AG04450 (cell line): ENCODE data around the gene KRTAP5-2. TPM values are rescaled to one million over a fixed set of nuclear protein-coding genes. Genes with fewer than 3 reads are reported as not detected.

Experiments used
- CTCF ChIA-PET: fragments of 300-600, 350-600 bp; formaldehyde crosslinking; extraction: SDS; loops from one replicate; lab custom pipeline; 2022; ENCODE audit warnings: antibody characterized with exemption, inconsistent platforms; lab: Charles Lee
- POLR2A ChIA-PET: fragments of 350-600 bp; formaldehyde crosslinking; extraction: SDS; loops from one replicate; lab custom pipeline; 2021; ENCODE audit warnings: antibody characterized with exemption, inconsistent platforms; lab: Yijun Ruan, JAX
- DNase-seq: peaks from one replicate; pipeline ENCODE4 v3.0.0-alpha.2; 2011; ENCODE audit warnings: low read depth, low spot score
- H3K27ac ChIP-seq: one replicate; pipeline ENCODE4 v1.5.1; 2012; ENCODE audit warnings: low read depth, low read length, control low read depth
- H3K27me3 ChIP-seq: one replicate; pipeline ENCODE4 v1.6.0; 2012; ENCODE audit warnings: low read length; ENCODE audit not compliant: control insufficient read depth, insufficient read depth
- H3K4me3 ChIP-seq: 2 replicates; pipeline ENCODE4 v1.5.1; 2011; ENCODE audit warnings: mild to moderate bottlenecking, low read depth, low read length, control low read depth
- H3K9me3 ChIP-seq: 2 replicates; pipeline ENCODE4 v1.5.1; 2012; ENCODE audit warnings: low read length; ENCODE audit not compliant: control insufficient read depth, insufficient read depth
- polyA plus RNA-seq: library from polyadenylated mRNA; depleted of rRNA; stranded (reverse); fragments of >200 nt; gene quantifications from 2 replicates; pipeline ENCODE4 v1.2.3, GENCODE V29; 2011
- TF ChIP-seq, protein P1 (sequence below): IDR thresholded peaks from 2 replicates; pipeline ENCODE4 v1.5.1; 2011; ENCODE audit warnings: low read depth, low read length, control low read depth, inconsistent platforms

Gene KRTAP5-2
- polyA plus RNA-seq, 1 experiment: not detected

DNA sequence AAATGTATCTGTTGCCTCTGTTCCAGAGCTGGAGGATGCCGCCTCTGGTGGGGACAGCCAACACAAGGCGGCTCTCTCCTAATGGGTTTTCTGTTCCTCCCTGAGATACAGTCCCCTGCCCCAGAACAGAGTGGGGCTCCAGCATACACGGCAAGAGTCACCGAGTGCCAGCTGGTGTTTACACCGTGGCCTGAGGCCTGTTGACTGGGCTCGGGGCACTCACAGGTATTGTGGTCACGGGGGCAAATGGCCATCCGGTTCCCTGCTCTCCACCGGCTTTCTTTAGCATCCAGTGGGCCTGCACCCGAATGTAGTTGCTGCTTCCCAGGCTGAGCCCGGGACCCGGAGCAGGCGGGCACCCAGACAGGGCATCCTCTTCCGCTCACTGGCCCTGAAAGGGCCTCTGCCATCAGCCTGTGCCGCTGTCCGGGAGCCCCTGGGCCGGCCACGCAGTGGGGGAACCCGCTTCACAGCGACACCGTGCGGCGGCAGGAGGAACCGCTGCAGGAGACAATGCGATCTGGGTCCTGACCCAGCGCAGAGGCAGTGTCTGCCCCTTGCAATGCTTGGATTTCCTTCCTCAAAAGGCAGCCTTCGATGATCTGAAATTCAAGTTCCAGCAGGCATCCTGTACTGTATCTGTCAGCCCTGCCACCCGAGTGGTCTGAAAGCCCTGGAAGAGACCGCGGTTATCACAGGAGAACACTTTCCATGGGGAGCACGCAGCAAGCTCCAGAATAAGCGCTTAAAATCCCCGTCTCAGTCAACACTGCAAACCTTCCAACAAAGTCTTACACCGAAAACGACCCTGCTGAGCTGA lies 30.6 kb upstream of the KRTAP5-2 start:
- Histone ChIP-seq H3K27ac (no peak overlapping the region), H3K4me3 (no peak overlapping the region), H3K9me3 (no peaks in the 10 kb centered on the region), H3K27me3 (peaks cover 57% of the 10 kb centered on the region)
- TF ChIP-seq, protein P1, sequence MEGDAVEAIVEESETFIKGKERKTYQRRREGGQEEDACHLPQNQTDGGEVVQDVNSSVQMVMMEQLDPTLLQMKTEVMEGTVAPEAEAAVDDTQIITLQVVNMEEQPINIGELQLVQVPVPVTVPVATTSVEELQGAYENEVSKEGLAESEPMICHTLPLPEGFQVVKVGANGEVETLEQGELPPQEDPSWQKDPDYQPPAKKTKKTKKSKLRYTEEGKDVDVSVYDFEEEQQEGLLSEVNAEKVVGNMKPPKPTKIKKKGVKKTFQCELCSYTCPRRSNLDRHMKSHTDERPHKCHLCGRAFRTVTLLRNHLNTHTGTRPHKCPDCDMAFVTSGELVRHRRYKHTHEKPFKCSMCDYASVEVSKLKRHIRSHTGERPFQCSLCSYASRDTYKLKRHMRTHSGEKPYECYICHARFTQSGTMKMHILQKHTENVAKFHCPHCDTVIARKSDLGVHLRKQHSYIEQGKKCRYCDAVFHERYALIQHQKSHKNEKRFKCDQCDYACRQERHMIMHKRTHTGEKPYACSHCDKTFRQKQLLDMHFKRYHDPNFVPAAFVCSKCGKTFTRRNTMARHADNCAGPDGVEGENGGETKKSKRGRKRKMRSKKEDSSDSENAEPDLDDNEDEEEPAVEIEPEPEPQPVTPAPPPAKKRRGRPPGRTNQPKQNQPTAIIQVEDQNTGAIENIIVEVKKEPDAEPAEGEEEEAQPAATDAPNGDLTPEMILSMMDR: peak; percentile 86
- DNase-seq: no peak
- CTCF ChIA-PET: interaction anchor here (1.0 to 2.9 kb wide), 6 partner anchors 10 to 82 kb away, joined by 3 to 15 read pairs (median 6); no protein-coding TSS in a partner anchor
- POLR2A ChIA-PET: no interaction called here

DNA sequence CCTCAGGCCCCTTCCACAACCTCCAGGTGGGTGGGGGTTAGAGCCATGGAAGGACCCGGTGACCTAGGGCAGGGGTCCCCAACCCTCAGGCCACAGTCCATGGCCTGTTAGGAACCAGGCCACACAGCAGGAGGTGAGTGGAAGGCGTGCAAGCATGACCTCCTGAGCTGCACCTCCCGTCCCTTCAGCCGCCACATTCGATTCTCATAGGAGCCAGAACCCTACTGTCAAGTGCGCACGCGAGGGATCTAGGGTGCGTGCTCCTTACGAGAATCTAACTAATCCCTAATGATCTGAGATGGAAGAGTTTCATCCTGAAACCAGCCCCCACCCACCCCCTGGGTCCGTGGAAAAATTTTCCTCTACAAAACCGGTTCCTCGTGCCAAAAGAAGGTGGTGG lies 27.4 kb upstream of the KRTAP5-2 start:
- Histone ChIP-seq H3K9me3 (no peaks in the 10 kb centered on the region), H3K4me3 (no peak overlapping the region), H3K27ac (no peak overlapping the region), H3K27me3 (peaks cover 42% of the 10 kb centered on the region)
- TF ChIP-seq, protein P1: no peak
- ChIA-PET CTCF (interaction anchor here (0.7 to 1.2 kb wide), 2 partner anchors 27 to 79 kb away, joined by 3 read pairs; no protein-coding TSS in a partner anchor), POLR2A (no interaction called here)
- DNase-seq: no peak

DNA sequence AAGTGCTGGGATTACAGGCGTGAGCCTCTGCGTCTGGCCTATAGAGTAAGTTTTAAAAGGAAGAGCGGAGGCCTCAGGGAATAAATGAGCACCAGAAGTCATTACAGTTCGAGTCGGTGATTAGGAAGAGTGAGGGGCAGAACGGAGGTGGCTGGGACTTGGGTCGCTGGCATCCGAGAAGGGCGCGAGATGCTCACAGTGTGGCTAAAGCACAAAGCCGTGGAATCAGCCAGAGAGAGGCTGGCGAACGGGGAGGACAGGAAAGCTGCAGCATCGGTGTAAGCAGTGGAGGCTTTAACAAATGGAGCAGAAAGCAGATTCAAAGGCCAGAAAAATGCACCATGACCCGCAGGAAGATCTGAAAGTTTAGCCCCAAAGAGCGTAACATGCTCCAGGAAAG lies 26.5 kb upstream of the KRTAP5-2 start:
- DNase-seq: no peak
- POLR2A ChIA-PET: no interaction called here
- Histone ChIP-seq H3K27me3 (peaks cover 39% of the 10 kb centered on the region), H3K27ac (no peak overlapping the region), H3K4me3 (no peak overlapping the region), H3K9me3 (no peaks in the 10 kb centered on the region)
- TF ChIP-seq, protein P1: no peak
- CTCF ChIA-PET: interaction anchor here (1.0 to 1.1 kb wide), 2 partner anchors 29 to 78 kb away, joined by 3 to 4 read pairs; no protein-coding TSS in a partner anchor

DNA sequence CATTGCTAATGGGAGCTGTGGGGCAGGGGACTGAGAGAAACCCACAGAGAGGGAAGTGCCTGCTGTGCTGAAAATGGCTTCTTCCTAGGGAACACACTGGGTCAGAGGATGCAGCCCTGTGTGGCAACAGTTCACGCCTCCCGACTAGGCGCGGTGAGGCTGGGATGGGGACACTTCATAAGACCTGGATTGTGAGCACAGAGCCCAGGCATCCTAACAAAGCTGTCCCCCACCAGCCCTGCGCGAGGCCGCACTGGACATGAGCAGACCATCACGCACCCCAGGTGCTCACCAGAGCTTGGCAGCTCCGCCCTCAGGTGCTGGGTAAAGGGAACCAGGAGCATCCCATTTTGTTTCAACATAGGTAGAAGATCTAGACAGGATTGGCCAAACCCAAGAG lies 25.6 kb upstream of the KRTAP5-2 start:
- H3K27me3 ChIP-seq: peaks cover 34% of the 10 kb centered on the region
- TF ChIP-seq, protein P1: no peak
- ChIA-PET POLR2A (no interaction called here), CTCF (interaction anchor here (0.8 to 1.1 kb wide), 3 partner anchors 12 to 77 kb away, joined by 3 to 4 read pairs (median 3); no protein-coding TSS in a partner anchor)
- no peak overlapping the region for H3K4me3 ChIP-seq
- no peaks in the 10 kb centered on the region for H3K9me3 ChIP-seq
- H3K27ac ChIP-seq: no peak overlapping the region
- no peak for DNase-seq

DNA sequence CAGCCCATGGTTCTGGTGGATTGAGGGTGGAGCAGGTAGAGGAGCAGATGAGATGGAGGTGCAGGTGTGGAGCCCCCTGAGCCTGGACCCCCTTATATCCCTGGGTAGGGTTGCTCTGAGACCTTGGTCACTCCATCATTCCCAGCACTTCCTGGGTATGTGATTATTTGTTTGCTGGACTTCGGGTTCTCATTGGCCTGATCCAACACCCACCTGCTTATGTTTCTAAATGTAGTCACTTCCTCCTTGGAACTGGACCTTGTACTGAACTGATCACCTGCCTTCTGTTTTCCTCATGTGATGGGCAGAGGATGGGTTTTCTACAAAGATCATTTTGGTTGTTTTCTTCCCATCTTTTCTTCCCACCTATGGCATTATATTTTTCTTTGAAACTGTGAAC lies 24.0 kb upstream of the KRTAP5-2 start, which contains the start of gene KRTAP5-4:
Gene KRTAP5-4 (minus strand): TSS at position 53 of the 400 bp plus-strand sequence. CDS start 45 bp downstream, at position 8.
- ChIA-PET POLR2A (no interaction called here), CTCF (interaction anchor here (0.6 kb wide), 1 partner anchor 340 kb away, joined by 3 read pairs; no protein-coding TSS in a partner anchor)
- no peak within 1 kb of the TSS for H3K4me3 ChIP-seq
- H3K27me3 ChIP-seq: peaks cover 24% of the 10 kb centered on the region
- TF ChIP-seq, protein P1: no peak
- H3K27ac ChIP-seq: no peak within 1 kb of the TSS
- H3K9me3 ChIP-seq: no peaks in the 10 kb centered on the region
- DNase-seq: no peak
